SK-N-SH (cell line): ENCODE results near the gene SLC66A2.

Experiments
- GABPA ChIP-seq: IDR thresholded peaks from 2 replicates; pipeline ENCODE4 v1.4.0; 2012; ENCODE audit warnings: low read depth, mild to moderate bottlenecking
- TF ChIP-seq, protein P1 (sequence below): fragments of 200-600 bp; sonication (generic); IDR thresholded peaks from 2 replicates; pipeline ENCODE4 v1.6.1; 2017; ENCODE audit warnings: antibody characterized with exemption, mild to moderate bottlenecking, moderate library complexity

GRCh38 chr18:79953971-79954651 lies 2.7 kb upstream of the SLC66A2 start:
- TF ChIP-seq, protein P1, sequence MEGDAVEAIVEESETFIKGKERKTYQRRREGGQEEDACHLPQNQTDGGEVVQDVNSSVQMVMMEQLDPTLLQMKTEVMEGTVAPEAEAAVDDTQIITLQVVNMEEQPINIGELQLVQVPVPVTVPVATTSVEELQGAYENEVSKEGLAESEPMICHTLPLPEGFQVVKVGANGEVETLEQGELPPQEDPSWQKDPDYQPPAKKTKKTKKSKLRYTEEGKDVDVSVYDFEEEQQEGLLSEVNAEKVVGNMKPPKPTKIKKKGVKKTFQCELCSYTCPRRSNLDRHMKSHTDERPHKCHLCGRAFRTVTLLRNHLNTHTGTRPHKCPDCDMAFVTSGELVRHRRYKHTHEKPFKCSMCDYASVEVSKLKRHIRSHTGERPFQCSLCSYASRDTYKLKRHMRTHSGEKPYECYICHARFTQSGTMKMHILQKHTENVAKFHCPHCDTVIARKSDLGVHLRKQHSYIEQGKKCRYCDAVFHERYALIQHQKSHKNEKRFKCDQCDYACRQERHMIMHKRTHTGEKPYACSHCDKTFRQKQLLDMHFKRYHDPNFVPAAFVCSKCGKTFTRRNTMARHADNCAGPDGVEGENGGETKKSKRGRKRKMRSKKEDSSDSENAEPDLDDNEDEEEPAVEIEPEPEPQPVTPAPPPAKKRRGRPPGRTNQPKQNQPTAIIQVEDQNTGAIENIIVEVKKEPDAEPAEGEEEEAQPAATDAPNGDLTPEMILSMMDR = no peak
- no peak for TF ChIP-seq GABPA
